HG03280 (cell line): Measurements from ENCODE around the gene FANCM.

Experiments
- ATAC-seq: cut with Tn5 transposase; IDR thresholded peaks from one replicate; pipeline ENCODE4 v1.9.1; 2021; ENCODE audit warnings: mild to moderate bottlenecking, moderate library complexity; ENCODE audit not compliant: unreplicated experiment

Gene FANCM

GRCh38 chr14:45135659-45136395 lies at the start of gene FANCM:
FANCM (plus strand) TSS chr14:45135930; CDS start chr14:45136032, 102 bp downstream.
- ATAC-seq: peak; percentile 40

DNA sequence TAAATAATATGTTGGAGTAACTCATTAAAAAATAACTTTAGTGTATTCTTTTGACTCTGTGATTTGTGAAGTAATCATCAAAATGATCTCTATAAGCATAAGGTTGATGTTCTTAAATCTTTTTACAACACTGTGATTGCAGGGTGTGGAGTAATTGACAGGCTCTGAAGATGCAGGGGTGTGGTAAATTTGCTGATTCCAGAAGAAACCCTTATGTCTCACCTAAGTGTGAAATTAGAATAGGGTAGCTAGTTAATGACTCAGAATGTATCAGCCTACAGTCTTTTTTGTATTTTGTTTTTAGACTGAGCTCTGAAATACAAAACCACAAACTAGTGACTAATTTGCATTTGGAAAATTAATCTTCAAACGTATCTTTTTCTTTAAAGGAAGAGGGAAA lies 45.9 kb upstream of the FANCM start:
- ATAC-seq: no peak

- ATAC-seq: no peak
These were observed 44.0 kb upstream of the FANCM start for GRCh38 chr14:45091710-45092109.

GRCh38 chr14:45094275-45094674 lies 41.5 kb upstream of the FANCM start:
- no peak for ATAC-seq

GRCh38 chr14:45095143-45095542 lies 40.6 kb upstream of the FANCM start:
- ATAC-seq: no peak

DNA sequence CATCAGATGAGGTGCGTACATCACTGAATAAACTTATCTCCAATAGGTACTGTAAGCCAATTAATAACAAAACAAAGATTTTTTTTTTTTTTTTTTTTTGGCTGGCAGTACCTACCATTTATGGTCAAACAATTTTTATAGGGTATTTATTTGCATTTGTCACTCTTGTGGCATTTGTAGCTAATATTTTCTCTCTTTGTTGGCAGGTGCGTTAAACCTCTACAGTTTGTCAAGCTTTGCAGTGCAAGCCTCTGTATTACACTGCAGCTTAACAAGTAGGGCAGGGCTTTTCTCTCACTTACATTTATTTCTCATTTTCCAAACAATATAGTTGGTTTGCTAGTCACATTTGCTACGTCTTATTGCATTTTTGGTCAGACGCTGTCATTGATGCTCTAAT lies 39.5 kb upstream of the FANCM start:
- no peak for ATAC-seq

GRCh38 chr14:45103806-45104205 lies 31.9 kb upstream of the FANCM start:
- no peak for ATAC-seq

DNA sequence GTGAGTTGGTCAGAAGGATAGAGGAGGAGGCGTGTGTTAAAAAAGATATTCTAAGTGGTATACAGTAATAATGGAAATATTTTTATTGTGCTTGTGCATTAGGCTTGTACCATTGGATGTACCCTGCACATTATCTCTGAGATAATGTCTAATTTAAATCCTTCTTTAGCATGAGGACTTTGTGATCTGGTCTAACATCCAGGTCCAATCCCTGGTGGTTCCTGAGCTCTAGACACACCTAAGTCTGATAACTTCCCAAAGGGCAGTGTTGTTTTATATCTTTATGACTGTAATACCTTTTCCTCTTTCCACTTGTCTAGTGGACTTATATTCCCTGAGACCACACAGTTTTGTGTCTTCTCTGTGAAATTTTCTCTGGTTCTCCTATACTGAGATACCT lies 31.2 kb upstream of the FANCM start:
- ATAC-seq: no peak

- no peak for ATAC-seq
These were observed 22.6 kb upstream of the FANCM start for GRCh38 chr14:45112896-45113781.

- ATAC-seq: no peak
These were observed 21.4 kb upstream of the FANCM start for GRCh38 chr14:45114327-45114726.

- ATAC-seq: no peak
These were observed 17.1 kb upstream of the FANCM start for GRCh38 chr14:45118594-45118993.

DNA sequence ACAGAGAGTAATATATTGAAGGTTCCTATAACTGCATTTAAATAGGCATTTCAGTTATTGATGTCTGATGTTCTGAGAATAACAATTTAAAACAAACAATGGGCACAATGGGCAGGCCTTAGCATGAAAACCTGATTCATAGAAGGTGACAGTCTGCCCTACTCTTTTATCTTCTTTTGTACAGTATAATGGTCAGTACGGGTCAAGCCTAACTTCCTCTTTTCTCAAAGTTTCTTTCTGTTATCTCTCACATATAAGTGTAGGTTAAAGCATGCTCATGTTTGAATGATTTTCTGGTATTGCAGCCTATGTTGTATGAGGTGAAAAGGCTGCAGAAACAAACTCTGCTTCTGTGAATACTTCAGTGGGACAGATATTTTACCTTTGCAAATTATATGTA lies 15.6 kb upstream of the FANCM start:
- no peak for ATAC-seq

- ATAC-seq: no peak
These were observed 12.5 kb upstream of the FANCM start for GRCh38 chr14:45123271-45123670.

DNA sequence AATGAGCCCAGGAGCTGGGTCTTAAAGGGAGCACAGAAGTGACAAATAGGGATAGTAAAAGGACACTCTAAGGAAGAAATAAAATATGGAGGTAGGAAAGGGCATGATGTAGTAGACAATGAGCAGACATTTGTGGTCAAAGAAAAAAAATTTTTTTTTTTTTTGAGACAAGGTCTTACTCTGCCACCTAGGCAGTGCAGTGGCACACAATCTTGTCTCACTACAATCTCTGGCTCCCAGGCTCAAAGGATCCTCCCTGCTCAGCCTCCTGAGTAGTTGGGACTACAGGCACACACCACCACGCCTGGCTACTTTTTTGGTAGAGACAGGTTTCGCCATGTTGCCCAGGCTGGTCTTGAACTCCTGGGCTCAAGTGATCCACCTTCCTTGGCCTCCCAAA lies 10.0 kb upstream of the FANCM start:
- no peak for ATAC-seq

- no peak for ATAC-seq
These were observed 6.6 kb upstream of the FANCM start for GRCh38 chr14:45128963-45129629.

DNA sequence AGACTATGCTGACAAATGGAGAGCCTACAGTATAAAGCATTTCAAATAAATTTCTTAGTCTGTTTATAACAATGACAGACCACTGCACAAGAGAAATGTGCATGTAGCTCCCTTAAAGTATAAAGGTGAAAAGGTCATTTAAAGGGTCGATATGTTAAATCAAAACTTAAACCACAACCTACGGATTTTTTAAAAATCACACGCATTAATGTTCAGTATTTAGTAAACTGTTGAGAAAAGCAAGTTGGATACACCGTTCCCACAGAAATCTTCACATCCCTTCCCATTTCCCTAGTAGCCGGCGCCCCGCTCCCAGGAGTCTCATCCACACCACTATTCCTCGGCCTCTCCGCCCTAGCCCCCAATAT lies 2.1 kb upstream of the FANCM start:
- no peak for ATAC-seq

DNA sequence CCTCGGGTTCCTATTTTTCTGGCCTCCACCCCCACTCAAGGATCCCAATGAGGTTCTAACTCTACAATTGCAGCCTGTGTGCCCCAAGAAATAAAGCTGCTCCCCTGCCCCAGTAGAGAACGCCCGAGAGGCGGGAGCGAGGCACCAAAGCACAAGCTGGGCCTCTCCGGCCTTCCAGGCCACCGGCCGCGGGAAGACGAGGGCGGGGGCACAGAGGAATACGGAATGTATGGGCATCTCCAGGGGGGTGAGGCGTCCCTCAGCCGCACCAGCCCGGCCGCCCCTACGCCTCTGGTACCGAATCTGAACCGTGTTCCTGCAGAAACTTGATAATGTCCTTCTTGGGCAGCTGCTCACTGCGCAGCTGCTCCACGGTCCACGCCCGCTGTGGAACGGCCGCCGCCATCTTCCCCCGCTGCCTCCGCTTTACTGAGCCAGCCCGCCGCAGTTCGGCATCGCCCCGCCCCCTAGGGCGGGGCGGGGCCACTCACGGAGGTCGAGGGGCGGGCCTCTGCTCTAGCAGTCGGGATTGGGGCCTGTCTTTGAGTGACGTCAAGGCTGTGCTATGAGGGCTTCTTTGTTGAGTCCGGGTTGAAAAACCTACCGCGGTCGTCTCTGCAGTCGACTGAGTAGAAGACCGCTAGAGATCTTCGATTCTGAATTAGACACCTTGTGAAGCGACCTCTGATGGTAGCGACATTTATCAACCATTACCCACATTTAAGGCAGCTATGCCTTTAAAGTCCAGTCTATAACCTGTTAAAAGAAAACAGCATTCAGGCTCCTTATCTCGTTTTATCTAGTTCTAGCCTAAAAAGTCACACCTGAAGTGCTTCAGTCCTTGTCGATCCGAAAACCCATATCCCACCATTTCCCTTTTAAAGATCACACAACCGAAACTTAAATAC lies 1.4 kb upstream of the FANCM start, which contains the start of gene FKBP3:
Gene FKBP3 (minus strand): TSS at position 431 of the 908 bp plus-strand sequence. CDS start 25 bp downstream, at position 406.
- ATAC-seq: peak; percentile 90

DNA sequence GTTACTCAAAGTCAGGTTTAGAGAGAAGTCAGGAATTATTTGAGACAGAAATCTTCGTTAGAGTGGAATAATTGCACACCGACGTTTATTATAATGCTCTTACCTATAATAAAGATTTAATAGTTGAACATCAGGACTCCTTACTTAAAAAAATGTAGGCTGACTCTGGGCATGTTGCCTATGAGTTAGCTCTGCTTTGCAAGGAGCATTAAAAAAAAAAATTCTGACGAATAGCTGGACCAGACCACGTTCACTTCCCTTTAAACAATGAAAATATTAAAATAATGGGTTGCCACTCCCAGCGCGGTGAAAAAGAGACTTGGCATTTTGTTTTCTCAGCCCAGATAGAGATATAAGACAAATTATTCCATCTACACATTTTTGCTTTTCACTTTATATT lies 574 bp upstream of the FANCM start:
- ATAC-seq: no peak

DNA sequence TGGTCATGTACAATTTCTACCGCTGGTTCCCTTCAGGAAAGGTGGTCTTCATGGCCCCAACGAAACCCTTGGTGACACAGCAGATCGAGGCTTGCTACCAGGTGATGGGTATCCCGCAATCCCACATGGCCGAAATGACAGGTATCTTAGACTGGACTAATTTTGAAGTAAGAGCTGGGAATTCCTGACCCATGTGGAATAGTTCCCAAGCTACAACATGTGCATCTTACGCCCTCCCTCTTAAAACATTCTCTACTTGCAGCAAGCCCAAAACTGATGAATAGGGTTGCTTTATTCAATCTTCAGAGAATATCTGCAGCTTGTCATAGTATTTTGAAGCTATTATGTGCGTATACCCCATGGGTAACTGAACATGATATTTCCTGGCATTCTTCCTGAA lies 669 bp downstream of the FANCM start:
- no peak for ATAC-seq

DNA sequence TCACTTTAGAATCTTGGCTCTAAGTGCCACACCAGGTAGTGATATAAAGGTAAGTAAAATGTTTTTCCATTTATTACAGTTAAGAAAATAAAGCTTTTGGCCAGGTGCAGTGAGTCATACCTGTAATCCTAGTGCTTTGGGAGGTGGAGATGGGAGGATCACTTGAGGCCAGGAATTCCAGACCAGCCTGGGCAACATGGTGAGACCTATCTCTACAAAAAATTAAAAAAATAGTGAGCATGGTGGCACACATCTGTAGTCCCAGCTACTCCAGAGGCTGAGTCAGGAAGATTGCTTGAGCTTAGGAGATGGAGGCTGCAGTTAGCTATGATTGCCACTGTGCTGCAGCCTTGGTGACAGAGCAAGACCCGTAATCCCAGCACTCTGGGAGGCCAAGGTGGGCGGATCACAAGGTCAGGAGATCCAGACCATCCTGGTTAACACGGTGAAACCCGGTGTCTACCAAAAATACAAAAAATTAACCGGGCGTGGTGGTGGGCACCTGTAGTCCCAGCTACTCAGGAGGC lies 5.0 kb downstream of the FANCM start:
- ATAC-seq: no peak
